Activated naive CD4-positive, alpha-beta T cell treated with anti-CD3 and anti-CD28 coated beads, Interleukin-2, amount 50 U/mL, for 72 hours (primary cell): ENCODE measurements around the gene AKR1C8. TPM values are rescaled to one million over a fixed set of nuclear protein-coding genes. Genes with fewer than 3 reads are reported as not detected.

Source experiments
- total RNA-seq, 2 donors: library from RNA; stranded (reverse); gene quantifications; one replicate each; pipeline ENCODE4 v1.2.3, GENCODE V29; 2022

Gene AKR1C8
- total RNA-seq, 2 donors from 2014 or later, result 0.58 TPM; not detected in 1

Other genes starting within 250 kb of the AKR1C8 start
- gene AKR1C1, start 221.7 kb downstream of the AKR1C8 start, total RNA-seq, result 1 to 10 TPM in 1 of 2 donors, under 1 TPM in 1; 0.93 to 2.0 TPM
- gene AKR1C2, start 181.3 kb downstream of the AKR1C8 start, total RNA-seq, result not detected
- gene AKR1C3, start 90.7 kb downstream of the AKR1C8 start, total RNA-seq, result 1 to 10 TPM in 1 of 2 donors, not detected in 1; 1.5 TPM
- not detected for gene AKR1C4, start 11.7 kb upstream of the AKR1C8 start, total RNA-seq
- gene UCN3, start 179.8 kb upstream of the AKR1C8 start, total RNA-seq, result not detected
- gene TUBAL3, start 219.7 kb upstream of the AKR1C8 start, total RNA-seq, result not detected
- gene NET1, start 227.4 kb upstream of the AKR1C8 start, total RNA-seq, result 10 to 100 TPM; 19.5 to 33.4 TPM